ENCODE data around the gene ZNF467. TPM values are rescaled to one million over a fixed set of nuclear protein-coding genes. Genes with fewer than 3 reads are reported as not detected.

The ZNF467 gene
- polyA plus RNA-seq (2012; ENCODE audit: insufficient read depth, insufficient read length), result 5.1 TPM

DNA sequence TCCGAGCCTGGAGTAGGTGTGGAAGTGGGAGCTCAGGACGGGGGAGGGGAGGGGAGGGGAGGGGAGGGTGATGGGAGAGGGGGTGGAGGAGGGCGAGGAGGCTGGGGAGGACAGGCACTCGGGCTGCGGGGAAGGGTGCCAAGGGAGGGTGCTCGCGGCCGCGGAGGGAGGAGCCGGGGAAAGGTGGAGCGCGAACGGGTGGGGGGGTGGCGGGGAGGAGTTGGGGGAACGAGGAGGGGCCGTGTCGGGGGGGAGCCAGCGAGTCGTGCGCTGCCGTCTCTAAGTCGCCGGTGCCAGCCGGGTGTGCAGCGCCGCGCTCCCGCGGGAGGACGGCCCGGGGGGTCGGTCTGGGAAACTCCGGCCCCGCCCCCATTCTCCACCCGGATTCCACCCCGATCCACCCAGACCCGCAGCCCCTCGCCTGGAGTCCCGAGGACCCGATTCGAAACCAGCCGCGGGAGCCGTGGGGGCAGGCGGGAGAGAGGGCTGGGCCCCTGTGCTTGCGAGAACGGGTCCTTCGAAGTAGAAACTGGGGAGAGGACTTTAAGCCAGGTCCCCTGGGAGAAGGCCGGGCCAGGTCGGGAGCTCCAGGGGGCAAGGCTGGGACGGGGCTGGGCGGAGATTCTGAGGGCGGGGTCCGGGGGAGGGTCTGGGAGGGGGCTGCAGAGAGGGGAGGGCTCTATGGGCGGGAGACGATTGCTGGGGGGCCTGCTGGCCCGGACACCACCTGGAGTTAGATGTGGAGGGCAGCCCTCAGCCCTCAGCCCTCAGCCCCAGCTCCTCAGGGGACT lies at the start of gene ZNF467:
TSS of gene ZNF467 (minus strand) at position 143 of the 791 bp plus-strand sequence. CDS start 2,556 bp downstream, outside the sequence.
- H3K4me3 ChIP-seq (ENCODE audit: low read length), result peak within 1 kb of the TSS; percentile 62
- no peak for DNase-seq (ENCODE audit: low read depth, low spot score)

DNA sequence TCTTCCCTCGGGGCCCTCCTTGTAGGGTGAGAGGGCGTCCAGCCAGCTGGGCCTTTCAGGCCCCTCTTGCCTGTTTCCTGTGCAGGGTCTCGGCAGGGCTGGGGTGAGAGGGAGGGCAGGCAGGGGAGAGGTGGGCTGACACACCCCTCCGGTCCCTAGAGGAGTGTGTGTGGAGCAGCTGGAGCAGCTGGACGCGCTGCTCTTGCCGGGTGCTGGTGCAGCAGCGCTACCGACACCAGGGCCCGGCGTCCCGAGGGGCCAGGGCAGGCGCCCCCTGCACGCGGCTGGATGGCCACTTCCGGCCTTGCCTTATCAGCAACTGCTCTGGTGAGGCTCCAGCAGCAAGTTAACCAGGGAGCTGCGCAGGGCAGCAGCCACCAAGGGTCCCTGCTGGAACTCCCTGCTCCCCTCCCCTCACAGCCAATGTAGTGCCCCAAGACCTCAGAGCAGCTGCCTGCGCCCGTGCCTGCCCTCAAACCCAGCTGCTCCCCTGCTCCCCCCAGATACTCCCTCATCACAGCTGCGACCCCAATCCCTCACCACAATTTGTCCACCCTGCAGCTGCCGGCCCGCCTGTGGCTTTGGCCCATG lies 49.1 kb upstream of the ZNF467 start:
- no peak for DNase-seq (ENCODE audit: low read depth, low spot score)
- H3K4me3 ChIP-seq (ENCODE audit: low read length), result no peak overlapping the region

DNA sequence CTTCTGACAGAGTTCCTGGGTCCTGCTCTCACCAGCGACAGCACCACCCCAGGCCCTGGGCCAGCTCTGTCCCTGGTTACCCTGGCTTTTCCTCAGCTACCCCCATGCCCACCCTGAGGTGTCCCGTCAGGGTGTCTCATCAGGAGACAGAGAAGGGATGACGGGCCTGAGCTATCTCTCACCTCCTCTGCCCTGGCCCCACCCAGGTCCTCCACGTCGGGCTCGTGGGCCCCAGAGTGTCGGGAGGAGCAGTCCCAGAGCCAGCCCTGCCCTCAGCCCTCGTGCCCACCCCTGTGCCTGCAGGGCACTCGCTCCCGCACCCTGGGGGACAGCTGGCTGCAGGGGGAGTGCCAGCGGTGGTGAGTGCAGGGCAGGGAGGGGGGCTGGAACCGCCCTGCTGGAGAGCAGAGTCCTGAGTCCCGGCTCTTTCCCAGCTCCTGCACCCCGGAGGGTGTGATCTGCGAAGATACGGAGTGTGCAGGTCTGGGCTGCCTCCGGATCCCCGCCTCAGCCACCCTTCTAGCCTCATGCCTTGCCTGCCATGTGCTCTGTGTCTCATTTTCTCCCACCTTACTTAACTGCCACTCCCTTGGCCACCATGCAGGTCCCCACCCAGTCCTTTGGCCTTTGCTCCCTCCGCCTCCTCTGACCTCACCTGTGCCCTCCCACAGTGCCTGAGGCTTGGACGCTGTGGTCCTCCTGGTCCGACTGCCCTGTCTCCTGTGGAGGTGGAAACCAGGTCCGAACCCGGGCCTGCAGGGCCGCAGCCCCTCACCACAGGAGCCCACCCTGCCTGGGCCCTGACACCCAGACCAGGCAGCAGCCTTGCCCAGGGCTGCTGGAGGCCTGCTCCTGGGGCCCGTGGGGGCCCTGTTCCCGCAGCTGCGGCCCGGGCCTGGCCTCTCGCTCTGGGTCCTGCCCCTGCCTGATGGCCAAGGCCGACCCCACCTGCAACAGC lies 48.1 kb upstream of the ZNF467 start:
- no peak overlapping the region for H3K4me3 ChIP-seq (ENCODE audit: low read length)
- DNase-seq (ENCODE audit: low read depth, low spot score), result no peak

GRCh38 chr7:149820622-149821190 lies 47.3 kb upstream of the ZNF467 start:
- no peak overlapping the region for H3K4me3 ChIP-seq (ENCODE audit: low read length)
- no peak for DNase-seq (ENCODE audit: low read depth, low spot score)

DNA sequence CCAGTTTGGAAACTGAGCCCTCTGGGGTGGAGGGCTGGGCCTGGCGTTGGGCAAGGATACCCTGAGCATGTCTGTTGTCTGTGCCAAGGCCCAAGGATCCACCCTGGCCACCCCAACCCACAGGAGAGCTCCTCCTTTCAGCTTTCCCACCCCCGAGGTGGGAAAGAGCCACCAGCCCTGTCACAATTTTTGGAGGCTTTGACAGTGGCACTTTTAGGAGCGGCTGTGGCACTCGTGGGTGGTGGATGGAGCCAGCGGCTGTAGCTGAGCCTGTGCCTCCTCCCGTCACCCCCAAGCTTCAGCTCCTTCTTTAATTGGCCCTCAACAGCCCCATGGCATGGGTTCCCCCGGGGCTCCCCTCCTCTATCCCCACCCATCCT lies 46.6 kb upstream of the ZNF467 start:
- H3K4me3 ChIP-seq (ENCODE audit: low read length), result no peak overlapping the region
- DNase-seq (ENCODE audit: low read depth, low spot score), result no peak

DNA sequence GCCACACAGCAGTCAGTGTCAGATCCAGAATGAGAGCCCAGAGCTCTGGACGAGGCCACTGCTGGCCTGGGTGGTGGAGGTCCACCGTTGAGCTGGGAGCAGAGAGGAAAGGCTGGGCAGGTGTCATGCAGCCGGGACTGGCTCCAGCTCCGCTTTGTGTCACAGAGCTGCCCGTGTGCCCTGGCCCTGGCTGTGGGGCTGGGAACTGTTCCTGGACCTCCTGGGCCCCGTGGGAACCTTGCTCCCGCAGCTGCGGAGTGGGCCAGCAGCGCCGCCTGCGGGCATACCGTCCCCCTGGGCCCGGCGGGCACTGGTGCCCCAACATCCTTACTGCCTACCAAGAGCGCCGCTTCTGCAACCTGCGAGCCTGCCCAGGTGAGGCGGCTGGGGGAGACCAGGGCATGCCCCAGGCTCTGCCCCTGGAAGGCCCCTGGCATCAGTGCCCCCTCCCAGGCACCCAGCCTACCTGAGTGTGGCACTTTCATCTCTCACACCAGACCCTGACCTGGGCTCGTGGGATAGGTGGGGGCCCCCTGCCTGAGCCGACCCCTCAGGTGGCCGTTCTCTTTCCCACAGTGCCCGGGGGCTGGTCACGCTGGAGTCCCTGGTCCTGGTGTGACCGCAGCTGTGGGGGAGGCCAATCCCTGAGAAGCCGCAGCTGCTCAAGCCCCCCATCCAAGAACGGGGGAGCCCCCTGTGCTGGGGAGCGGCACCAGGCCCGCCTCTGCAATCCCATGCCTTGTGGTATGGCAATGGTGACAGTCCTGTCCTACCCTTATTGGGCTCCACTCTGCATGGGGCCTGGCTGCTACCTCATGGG lies 46.0 kb upstream of the ZNF467 start:
- DNase-seq (ENCODE audit: low read depth, low spot score), result no peak
- H3K4me3 ChIP-seq (ENCODE audit: low read length), result no peak overlapping the region

- no peak for DNase-seq (ENCODE audit: low read depth, low spot score)
- no peak overlapping the region for H3K4me3 ChIP-seq (ENCODE audit: low read length)
Observed at GRCh38 chr7:149818536-149818840, 45.1 kb upstream of the ZNF467 start.

DNA sequence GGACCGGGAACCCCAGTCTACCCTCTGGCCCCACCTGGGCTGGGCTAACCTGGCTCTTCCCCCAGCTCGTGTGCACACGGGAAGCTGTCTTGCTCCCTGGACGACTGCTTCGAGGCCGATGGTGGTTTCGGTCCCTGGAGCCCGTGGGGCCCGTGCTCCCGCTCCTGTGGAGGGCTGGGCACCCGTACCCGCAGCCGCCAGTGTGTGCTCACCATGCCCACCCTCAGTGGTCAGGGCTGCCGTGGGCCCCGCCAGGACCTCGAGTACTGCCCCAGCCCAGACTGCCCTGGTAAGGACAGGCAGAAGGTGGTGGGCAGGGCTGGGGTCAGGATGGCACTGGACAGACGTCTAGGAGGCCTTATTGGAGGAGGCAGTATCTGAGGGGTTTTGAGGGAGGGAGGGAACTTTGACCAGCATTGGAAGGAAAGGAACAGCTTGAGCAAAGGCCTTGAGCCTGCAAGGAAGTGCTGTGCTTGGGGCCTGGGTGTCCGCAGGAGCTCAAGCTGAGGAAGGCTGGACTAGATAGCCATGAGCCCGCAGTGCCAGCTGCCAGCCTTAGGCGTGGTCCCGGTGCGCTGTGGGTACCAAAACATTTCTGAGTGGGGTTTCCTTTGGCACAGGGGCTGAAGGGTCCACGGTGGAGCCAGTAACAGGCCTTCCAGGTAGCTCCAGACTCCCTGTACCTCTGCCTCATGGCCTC lies 44.6 kb upstream of the ZNF467 start:
- no peak for DNase-seq (ENCODE audit: low read depth, low spot score)
- H3K4me3 ChIP-seq (ENCODE audit: low read length), result no peak overlapping the region

DNA sequence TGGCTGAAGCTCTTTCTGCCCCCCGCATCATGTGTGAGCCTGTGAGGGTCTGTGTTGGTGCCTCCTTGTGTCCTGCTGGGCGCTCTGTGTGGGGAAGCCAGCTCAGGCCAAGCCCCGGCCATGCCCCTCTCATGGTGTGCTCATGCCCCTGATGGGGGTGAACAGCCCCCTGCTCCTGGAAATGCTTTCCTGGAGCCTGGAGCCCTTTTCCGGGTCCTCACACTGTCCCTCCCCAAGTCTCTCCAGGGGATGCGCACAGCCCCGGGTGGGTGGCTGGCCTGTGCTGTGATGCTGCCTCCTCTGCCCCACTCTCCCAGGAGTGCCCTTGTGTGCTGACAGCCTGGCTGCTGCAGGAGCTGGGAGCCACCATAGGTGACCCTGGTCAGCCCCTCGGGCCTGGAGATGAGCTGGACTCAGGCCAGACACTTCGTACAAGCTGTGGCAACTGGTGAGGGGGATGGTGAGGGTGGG lies 43.9 kb upstream of the ZNF467 start:
- no peak overlapping the region for H3K4me3 ChIP-seq (ENCODE audit: low read length)
- DNase-seq (ENCODE audit: low read depth, low spot score), result no peak

- H3K4me3 ChIP-seq (ENCODE audit: low read length), result no peak overlapping the region
- no peak for DNase-seq (ENCODE audit: low read depth, low spot score)
Observed at GRCh38 chr7:149816794-149817193, 43.4 kb upstream of the ZNF467 start.

GRCh38 chr7:149816267-149816751 lies 42.9 kb upstream of the ZNF467 start:
- no peak for DNase-seq (ENCODE audit: low read depth, low spot score)
- no peak overlapping the region for H3K4me3 ChIP-seq (ENCODE audit: low read length)

DNA sequence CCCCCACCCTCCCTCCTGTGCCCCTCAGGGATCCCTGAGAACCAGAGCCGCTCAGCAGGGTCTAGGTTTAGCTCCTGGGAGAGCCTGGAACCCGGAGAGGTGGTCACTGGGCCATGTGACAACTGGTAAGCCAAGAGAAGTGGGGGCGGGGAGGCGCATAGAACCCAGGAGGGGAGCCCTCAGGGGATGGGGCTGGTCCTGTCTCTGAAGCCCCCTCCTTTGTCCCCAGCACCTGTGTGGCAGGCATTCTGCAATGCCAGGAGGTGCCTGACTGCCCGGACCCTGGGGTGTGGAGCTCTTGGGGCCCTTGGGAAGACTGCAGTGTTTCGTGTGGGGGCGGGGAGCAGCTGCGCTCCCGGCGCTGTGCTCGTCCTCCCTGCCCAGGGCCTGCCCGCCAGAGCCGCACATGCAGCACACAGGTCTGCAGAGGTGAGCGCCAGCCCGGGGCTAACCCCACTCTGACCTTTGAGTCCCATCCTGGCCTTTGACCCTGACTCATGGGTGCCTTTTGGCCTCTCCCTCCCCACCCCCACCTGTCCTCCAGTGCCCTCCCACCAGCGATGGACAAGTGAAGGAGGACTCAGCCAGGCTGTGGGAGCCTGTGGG lies 42.4 kb upstream of the ZNF467 start:
- DNase-seq (ENCODE audit: low read depth, low spot score), result no peak
- no peak overlapping the region for H3K4me3 ChIP-seq (ENCODE audit: low read length)

DNA sequence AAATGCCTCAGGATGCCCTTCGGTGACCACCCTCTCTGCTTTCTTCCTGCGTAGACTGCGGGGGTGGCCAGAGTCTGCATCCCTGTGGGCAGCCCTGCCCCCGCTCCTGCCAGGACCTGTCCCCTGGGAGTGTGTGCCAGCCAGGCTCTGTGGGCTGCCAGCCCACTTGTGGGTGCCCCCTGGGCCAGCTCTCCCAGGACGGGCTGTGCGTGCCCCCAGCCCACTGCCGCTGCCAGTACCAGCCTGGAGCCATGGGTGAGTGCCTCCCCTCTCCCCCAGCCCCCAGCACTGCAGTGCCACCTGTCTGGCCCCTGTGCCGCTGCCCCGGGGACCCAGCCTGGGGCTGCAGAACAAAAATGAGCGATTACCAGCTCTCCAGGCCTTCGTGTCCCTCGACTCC lies 41.7 kb upstream of the ZNF467 start:
- H3K4me3 ChIP-seq (ENCODE audit: low read length), result no peak overlapping the region
- no peak for DNase-seq (ENCODE audit: low read depth, low spot score)

- H3K4me3 ChIP-seq (ENCODE audit: low read length), result no peak overlapping the region
- DNase-seq (ENCODE audit: low read depth, low spot score), result no peak
Observed at GRCh38 chr7:149814494-149814893, 41.1 kb upstream of the ZNF467 start.

DNA sequence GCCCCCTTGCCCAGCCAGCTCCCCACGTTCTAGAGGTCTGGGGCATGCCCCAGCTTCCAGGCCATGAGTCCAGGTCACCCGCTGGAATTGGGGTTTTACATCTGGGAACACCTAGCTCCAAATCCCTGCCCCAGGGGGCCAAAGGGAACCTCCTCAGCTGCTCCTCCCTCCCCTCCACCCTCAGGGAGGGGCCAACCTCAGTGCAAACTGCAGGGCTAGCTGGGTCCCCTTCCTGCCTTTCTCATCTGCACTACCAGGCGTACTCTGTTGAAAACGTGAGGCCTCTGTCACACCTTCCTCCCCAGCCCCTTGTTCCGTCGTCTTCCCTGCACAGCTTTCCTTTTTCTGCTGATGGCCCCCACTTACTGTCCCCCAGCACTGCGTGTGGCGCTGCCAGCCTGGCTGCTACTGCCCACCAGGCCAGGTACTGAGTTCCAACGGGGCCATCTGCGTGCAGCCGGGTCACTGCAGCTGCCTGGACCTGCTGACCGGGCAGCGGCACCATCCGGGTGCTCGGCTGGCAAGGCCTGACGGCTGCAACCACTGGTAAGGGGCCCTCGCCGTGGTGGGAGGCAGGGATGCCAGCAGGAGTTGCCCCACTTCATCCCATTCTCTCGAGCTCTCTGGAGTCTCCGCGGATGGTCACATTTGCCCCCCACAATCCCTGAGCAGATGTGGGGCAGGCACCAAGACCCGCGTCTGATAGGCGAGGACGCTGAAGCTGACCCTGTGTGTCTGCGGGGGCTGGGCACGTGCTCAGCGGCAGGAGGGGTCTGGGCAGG lies 40.1 kb upstream of the ZNF467 start:
- H3K4me3 ChIP-seq (ENCODE audit: low read length), result no peak overlapping the region
- DNase-seq (ENCODE audit: low read depth, low spot score), result no peak

- no peak overlapping the region for H3K4me3 ChIP-seq (ENCODE audit: low read length)
- no peak for DNase-seq (ENCODE audit: low read depth, low spot score)
Observed at GRCh38 chr7:149811831-149812490, 38.6 kb upstream of the ZNF467 start.
